GM18870 (cell line): Measurements from ENCODE around the gene SPECC1L.

ENCODE experiments used
- ATAC-seq: cut with Tn5 transposase; IDR thresholded peaks from one replicate; pipeline ENCODE4 v1.9.1; 2021; ENCODE audit warnings: moderate library complexity; ENCODE audit not compliant: unreplicated experiment

The SPECC1L gene

DNA sequence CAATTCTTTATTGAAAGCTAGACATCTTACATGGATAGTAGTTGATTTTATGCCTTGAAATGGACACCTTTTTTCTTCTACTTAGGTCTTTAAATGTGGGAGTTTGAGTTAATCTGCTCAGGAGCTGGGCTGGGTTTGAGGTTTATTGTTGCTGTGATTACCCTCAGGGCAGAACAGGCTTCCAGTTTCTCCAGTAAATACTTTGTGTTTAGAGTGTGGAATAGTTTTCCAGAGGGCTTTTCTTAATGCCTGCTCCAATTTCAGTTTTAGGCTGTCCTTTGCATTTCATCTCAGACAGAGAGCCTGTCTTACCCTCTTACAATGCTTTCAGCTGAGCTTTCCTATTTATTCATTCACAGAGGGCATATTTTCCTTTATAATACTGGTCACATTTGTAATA is 86.9 kb downstream of the SPECC1L start:
- no peak for ATAC-seq

DNA sequence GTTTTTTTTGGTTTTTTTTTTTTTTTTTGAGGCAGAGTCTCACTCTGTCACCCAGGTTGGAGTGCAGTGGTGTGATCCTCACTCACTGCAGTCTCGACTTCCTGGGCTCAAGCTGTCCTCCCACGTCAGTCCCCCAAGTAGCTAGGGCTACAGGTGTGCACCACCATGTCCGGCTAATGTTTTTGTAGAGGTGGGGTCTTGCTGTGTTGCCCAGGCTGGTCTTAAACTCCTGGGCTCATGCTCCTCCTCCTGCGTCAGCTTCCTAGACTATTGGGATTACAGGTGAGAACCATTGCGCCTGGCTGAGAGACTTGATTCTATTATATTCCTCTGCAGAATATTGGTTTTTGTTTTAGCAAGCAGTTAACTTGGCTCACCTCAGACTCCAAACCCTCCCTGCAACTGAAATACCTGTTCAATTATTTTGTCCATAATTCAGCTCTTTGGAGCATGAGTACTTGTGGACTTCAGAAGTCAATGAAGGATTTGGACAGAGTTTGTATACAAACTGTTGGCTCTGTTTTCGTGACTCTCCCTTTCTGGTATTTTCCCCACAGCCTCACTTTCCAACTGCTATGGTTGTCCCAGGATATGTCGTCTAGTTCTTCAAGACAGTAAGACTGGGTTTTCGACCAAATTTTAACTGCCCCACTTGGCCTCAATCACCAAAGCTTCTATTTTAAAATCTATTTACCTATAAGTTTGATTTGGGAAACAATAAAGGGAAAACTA is 87.6 kb downstream of the SPECC1L start:
- ATAC-seq, result no peak

DNA sequence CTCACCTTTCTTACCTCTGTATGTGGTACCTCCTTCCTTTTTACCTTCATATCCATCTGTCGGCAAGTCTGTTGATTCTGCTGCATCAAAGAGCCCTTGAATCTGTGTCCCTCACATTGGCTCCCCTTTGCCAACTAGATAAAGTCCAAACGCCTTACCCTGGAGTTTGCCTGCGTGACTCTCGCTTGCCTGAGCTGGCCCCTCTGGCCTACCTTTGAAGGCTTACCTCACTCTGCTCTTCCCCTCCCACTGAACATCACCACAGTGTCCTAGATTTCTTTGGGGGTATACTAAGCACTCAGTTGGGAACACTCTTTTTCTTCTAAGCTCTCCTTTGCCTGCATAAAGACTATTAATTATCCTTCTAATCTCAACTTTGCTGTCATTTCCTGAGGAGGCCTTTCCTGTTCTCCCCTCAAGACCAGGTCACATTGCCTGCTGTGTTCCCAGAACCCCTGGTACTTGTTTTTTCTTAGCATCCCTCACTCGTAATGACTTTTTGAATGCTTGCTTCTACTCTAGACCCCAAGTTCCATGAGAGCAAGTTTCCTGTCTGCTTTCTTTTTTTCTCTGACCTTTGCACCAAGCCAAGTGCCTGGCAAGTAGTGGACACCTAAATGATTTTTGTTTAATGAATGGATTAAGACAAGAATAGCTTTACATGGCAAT is 89.0 kb downstream of the SPECC1L start:
- ATAC-seq, result no peak

DNA sequence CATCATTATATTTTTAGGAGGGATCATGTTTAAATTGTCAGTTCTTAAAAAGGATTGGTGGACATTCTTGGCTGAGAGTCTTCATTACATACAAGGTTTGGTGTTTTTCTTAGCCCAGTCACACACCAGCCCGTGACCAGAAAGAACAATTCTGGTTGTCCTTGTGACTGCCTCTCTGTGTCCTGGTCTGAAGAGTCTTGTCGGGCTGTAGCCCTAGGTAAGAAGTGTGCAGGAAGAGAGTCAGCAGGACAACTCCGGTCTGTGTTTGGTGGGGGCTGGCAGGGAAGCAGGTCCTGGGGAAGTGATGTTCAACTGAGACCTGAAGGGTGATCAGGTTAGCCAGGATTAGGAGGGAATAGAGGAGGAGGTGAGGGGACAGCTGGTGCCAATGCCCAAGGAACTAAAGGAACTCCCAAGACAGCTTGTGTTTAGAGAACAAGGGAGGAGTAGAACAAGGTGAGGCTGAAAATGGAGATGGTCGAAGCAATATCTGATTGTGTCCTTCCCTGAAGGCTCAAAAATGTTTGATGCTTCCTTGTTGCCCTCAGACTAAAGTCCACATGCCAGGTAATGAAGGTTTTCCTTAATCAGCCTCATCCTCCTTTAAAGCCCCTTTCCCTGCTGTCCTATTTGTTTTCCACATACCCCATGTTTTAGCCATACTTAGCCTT is 91.5 kb downstream of the SPECC1L start:
- no peak for ATAC-seq

DNA sequence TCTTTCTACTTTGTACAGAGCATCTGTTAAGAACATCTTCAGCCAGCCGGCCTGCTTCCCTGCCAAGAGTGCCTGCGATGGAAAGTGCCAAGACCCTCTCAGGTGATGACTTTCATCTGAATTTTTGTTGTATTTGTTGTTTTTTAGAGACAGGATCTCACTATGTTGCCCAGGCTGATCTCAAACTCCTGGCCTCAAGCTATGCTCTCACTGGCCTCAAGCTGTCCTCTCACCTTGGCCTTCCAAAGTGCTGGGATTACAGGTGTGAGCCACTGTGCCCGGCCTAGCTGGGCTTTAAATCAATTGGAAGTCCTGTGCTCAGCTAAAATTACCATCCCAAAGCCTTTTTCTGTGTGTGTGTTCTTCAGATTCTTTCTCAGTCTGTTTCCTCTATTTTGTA is 92.6 kb downstream of the SPECC1L start:
- ATAC-seq, result no peak

DNA sequence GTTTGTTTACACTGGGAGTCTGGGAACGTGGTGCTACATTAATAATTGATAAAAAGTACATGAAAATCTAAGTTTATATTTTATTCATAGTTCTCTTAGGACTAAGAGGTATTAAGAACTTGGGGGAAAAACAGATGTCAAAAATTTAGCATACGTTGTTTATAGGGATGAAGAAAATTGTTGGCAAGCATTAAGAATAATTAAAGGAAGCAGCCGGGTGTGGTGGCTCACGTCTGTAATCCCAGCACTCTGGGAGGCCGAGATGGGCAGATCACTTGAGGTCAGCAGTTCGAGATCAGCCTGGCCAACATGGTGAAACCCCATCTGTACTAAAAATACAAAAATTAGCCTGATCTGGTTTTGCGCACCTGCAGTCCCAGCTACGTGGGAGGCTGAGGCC is 96.1 kb downstream of the SPECC1L start:
- ATAC-seq, result no peak

DNA sequence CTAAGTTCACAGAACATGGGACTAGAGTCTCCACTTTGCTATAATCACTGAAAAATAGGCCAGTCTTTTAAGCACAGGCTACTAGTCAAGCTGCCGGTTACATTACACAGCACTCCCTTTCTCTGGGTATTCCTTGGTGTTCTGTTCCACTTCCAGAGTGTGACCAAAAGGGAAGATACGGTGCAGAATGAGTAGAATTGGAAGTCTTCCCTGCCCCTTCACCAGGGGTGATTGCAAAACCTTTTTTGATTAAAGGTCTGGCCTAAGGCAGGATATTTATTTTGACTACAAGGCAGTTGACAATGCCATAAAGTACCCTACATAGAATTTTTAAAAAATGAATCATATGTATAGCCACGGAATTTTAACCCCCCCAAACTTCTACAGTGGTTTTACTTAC is 97.2 kb downstream of the SPECC1L start:
- ATAC-seq, result no peak

DNA sequence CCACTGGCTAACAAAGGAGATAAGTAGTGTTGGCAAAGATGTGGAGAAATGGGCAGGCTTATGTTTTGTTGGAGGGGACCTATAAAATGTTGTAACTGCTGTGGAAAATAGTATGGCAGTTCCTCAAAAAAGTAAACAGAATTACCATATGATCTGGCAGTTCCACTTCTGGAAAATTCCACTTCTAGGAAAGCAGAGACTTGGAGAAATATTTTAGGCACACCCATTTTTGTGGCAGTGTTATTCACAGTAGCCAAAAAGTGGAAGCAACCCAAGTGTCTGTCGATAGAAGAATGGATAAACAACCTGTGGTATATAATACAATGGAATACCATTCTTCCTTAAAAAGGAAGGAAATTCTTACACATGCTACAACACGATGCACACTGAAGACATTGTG is 99.8 kb downstream of the SPECC1L start:
- ATAC-seq, result no peak

DNA sequence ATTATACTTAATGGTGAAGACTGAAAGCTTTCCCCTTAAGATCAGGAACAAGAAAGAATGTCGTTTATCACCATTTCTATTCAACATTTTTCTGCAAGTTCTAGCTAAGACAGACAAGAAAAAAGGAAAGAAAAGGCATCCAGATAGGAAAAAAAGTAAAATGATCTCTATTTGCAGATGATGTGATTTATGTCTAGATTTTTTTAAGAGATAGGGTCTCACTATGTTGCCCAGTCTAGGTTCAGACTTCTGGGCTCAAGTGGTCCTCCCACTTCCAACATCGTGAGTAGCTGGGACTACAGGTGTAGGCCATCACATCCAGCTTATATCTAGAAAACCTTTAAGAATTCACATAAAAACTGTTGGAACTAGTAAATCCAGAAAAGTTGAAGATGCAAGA is 105.4 kb downstream of the SPECC1L start:
- no peak for ATAC-seq

DNA sequence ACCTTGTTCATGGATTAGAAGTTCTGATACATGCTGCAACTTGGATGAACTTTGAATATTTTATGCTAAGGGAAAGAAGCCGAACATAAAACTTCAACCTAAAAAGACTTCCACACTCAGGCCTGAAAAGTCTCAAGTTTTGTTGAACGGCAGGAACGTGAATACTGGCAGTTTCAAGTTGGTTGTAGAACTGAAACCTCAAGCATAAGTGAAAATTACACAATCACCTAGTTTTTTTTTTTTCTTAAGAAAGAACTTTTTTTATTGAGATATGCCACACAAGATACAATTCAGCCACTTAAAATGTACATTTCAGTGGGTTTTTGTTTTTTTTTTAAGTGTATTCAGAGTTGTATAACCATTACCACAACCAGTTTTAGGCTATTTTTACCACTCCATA is 106.0 kb downstream of the SPECC1L start:
- ATAC-seq, result no peak

DNA sequence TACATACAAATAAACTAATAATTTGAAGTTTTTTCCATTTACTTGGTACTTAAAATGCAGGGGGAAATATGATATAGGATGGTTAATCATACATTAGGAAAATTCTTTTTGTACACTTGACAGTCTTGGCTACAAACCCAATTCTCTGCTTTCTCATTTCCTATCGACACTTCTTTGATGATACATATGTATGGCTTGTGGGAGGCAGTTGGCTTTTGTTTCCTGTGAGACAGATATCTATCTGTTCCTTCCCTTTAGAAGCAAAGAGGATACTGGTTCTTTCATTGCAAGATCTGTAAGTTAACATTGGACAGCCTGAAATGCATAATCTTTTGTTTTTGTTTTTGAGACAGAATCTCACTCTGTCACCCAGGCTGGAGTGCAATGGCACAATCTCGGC is 108.9 kb downstream of the SPECC1L start:
- ATAC-seq, result no peak

DNA sequence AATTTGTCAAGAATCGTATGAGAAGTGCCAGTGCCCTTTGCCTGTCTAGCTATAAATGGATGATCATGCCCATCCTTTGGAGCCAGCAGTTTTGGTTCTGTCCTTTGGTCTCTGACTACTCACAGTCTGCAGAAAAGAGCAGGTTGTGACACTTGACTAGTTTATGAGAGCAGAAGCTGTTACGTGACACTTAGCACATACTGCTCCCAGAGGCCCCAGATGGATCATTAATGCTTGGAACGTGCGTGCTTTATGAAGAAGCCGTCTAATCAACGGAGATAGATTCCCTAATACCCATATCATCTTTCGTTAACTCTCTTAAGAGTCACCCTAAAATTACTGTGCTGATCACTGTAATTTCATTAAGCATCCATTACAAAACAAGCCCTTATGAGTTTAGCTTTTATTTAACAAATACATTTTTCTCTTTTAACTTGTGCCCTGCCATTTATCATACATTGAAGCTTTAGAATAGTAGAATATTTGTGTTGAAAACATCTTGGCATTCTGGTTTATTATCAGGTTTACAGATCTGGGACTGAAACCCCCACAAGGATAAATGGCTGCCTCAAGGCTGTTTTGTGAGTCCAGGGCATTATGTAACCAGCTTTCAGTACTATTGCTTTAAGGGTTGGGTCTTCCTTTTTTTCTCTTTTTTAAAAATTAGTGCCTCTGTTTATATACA is 109.7 kb downstream of the SPECC1L start:
- no peak for ATAC-seq

DNA sequence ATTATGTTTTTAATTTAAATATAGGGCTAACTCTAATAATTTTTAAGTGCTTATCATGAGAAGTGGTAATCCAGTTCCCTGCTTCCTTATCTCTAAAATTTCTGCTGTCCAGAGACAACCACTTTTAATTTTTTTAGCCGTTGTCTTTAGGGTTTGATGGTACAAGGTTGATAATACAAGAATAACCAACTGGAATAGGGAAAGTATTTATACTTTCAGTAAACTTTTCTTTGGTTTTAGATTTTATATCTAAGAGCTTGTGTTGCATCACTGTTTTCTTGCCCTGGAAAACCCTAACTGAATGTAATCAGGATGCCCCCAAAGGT is 110.2 kb downstream of the SPECC1L start:
- no peak for ATAC-seq

DNA sequence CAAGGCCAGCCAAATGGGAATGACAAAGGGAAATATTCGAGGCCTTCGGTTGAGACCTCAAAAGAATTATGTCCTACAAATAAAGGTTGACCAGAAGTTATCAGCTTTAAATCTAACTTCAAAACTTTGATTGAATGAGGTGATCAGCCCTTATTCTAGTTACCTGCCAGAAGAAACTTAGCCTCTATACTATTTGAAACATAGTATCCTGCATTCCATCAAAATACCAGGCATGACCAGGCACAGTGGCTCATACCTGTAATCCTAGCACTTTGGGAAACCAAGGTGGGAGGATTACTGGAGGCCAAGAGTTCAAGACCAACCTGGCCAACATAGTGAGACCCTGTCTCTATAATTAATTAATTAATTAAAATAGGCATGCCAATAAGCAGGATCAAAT is 112.4 kb downstream of the SPECC1L start:
- no peak for ATAC-seq

DNA sequence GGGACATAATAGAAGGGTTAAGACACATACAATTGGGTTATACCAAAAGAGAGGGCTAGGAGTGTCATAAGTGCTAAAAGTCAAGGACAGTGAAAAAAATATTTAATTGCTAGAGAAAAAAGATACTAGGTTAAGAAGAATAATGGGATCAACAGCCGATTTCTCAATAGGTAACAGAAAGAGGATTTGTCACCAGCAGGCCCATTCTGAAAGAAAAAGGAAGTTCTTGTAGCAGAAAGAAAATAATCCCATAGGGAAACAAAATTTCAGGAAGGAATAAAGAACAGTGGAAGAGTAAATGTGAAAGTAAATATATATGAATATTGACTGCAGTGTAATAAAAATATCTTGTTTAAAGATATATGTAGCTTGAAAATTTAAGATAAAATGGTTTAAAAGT is 113.5 kb downstream of the SPECC1L start:
- no peak for ATAC-seq

DNA sequence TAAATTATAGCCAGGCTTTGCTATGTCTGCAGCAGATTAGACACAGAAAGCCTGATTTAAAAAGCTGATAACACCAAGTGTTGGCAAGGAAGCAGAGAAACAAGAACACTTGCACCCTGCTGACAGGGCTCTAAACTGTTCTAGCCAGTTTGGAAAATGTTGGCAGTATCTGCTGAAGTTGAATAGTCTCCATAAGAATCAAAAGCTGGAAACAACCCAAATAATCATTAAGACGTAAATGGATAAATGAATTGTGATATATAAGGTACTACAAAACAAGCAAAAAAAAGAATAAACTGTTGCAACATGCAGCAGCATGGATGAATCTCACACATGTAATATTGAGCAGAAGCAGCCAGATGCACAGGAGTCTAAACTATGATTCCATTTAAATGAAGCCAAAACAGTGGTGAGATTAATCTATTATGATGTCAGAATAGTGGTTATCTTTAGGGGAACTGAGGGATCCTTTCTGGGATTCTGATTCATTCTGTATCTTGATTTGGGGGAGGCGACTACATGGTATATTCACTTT is 116.4 kb downstream of the SPECC1L start:
- ATAC-seq, result no peak

DNA sequence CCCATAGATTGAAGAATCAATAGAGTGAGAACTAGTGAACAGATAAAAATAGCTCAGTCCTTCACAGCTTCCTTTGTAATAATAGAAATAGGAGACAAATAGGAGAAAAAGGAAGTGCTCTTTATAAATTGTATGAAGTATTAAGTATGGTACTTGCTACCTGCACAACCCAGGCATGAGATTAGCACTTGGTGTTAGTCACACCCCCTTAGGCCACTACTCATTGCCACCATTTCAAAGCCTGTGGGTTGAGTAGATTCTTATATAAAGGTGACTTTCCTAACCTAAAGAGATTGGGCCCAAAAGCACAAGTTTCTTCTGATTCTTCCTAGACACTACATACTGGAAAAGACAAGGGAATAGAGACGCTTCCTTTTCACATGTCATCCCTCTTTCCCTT is 119.0 kb downstream of the SPECC1L start:
- no peak for ATAC-seq

DNA sequence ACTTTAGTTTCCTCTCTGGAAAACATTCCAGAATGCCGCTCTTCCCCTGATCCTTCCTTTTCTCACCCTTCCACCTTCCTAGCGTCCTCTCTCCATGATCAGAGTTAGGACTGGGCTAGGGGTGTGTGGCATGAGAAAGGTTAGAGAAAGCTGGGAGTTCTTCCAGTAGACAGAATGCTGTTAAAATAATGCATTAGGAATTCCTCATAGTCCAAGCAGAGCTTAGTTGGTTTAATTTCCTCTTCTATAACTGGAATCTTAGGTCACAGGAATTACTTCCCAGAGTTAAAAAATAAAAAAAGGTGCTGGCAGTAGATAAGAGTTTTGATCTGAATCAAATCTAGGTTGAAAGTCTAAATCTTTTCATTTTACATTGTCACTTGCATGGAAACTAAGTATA is 119.5 kb downstream of the SPECC1L start:
- no peak for ATAC-seq

DNA sequence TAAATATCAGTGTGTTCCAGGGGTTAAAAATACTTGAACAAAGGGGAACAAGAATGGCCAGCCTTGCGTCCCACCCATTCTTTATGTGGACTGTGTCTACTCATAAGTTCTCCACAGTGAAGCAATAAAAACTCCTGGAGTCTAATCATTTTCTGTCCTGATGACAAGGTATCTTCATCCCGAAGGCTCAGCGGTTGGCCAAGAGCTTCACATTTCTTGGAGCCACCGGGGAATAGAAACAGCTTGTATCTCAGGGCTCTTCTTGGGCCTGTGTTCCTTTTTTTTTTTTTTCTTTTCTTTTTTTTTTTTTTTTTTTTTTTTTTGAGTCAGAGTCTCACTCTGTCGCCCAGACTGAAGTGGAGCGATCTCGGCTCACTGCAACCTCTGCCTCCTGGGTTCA is 119.9 kb downstream of the SPECC1L start:
- no peak for ATAC-seq

DNA sequence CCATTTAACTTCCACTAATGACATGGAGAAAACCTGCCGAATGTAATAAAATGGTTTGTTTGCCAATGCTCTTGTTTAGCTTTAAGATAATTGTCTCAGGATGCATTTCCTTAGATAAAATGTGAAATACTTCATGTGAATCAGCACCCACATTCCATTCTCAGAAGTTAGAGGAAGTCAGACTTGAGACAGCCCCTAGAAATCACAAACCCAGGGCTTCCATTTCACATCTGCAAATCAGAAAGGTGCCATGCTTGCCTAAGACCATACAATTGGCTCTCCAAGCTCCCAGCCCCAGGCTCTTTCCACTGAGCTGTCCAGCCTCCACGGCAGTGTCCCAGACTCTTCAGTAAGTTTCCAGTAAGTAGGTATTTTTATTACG is 121.2 kb downstream of the SPECC1L start:
- no peak for ATAC-seq

DNA sequence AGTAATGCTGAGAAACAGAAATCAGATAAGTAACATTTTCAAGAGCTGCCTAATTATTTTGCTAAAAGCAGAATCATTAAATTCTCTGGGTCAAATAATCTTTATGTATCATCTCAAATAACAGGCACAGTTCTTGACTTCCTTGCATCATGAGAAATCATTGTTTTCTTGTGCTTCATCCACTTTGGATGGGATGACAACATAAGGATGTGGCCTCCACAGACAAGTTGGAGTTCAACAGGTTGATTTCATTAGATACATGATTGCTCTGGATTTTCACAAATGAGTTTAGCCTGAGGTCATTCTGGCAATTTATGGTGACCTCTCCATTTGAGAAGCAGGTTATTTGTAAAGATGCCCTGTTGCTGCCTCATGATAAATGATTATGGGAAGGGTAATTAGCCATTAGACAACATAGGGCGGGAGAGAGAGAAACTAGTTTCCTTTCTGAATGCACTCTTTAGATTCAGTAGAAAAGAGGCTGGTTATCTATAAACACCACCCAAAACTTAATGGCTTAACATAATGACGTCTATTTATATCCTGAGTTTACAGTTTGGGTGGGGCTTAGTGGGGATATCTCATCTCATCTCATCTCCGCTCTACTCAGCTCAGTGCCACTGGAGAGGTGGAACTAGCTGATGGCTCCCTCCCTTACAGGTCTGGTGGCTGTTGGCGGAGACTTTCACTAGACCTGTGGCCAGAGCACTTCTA is 121.7 kb downstream of the SPECC1L start:
- no peak for ATAC-seq
